Measurements from ENCODE around the gene SLC6A3. TPM values are rescaled to one million over a fixed set of nuclear protein-coding genes. Genes with fewer than 3 reads are reported as not detected.
"Not testable (repeated sequence)": the region's sequence is repeated elsewhere in the genome, so short reads cannot be mapped to it uniquely, and the experiment has no call there.

The SLC6A3 gene
- total and polyA plus RNA-seq, 9 of the 15 experiments (the other 6 are each of a cell fraction or from before 2014, with no cell fraction given): not detected

DNA sequence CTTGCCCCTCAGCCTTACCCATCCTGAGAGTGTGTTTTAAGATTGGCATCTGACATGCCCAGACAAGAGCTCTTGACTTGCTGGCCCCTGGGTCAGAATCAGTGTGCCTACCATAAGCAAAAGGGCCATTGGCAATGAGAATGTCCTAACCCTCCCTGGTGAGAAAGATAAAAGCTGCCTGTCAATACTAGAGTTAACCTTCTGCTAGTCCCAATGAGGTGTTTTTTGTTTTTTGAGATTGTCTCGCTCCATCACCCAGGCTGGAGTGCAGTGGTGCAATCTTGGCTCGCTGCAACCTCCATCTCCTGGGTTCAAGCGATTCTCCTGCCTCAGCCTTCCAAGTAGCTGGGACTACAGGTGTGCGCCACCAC is 73.3 kb downstream of the SLC6A3 start:
- H3K36me3 ChIP-seq (ENCODE audit: control insufficient read depth, insufficient read depth, low read length); ATAC-seq; H3K9me3 ChIP-seq (replicated peaks; ENCODE audit: control insufficient read depth, insufficient read depth, low read depth, low read length); H3K27ac ChIP-seq (ENCODE audit: extremely low read depth, low read depth, low read length); BruUV-seq (replicated peaks); H3K4me2 ChIP-seq (ENCODE audit: insufficient read depth, low read length); H2AFZ ChIP-seq (ENCODE audit: low read depth, low read length); CTCF ChIA-PET (ENCODE audit: low intra/inter-chr PET ratio); DNase-seq (ENCODE audit: extremely low read depth in 1 of 4, low spot score in 3 of 4); H3K79me2 ChIP-seq (ENCODE audit: control insufficient read depth, insufficient read depth, low read length); H3K4me1 ChIP-seq (replicated peaks in 1 of 2; ENCODE audit: control insufficient read depth in 2 of 2, insufficient read depth in 2 of 2, low read length in 2 of 2); H3K4me3 ChIP-seq; in situ Hi-C loops (cut with MboI); FAIRE-seq; H4K20me1 ChIP-seq (replicated peaks; ENCODE audit: control insufficient read depth, insufficient read depth, low read length); H3K9ac ChIP-seq (ENCODE audit: insufficient read depth in 1 of 2, low read depth in 2 of 2, low read length in 2 of 2); H3K9me1 ChIP-seq (ENCODE audit: control insufficient read depth, insufficient read depth, low read length); intact Hi-C loops (cut with micrococcal nuclease): not testable (repeated sequence)
- POLR2A ChIA-PET: interaction anchor here (0.5 to 1.3 kb wide), 2 partner anchors 10 to 328 kb away, joined by 3 to 4 read pairs; no protein-coding TSS in a partner anchor
- peaks cover 64 to 73% of the 10 kb centered on the region in 2 experiments for H3K27me3 ChIP-seq (ENCODE audit: control insufficient read depth in 2 of 2, insufficient read depth in 2 of 2, low read length in 2 of 2)
- WGBS (ENCODE audit: insufficient coverage, low coverage, missing lambda C conversion rate): 0% methylated on average over 4 of the region's 4 CpGs

- POLR2A ChIA-PET: interaction anchor here (0.5 to 2.0 kb wide), 5 partner anchors 8 to 364 kb away, joined by 3 to 5 read pairs (median 3); no protein-coding TSS in a partner anchor
- TF ChIP-seq HNRNPLL (IDR thresholded peaks at IDR 0.05; ENCODE audit: low read depth, low read length, poor library complexity, severe bottlenecking): no peak
- TF ChIP-seq XRCC5 (IDR thresholded peaks at IDR 0.05; ENCODE audit: low read depth, low read length): no peak
- TF ChIP-seq OTX1 (CRISPR knock-in tag; IDR thresholded peaks at IDR 0.05): no peak
- no peak for TF ChIP-seq EWSR1 (IDR thresholded peaks at IDR 0.05; ENCODE audit: borderline replicate concordance, low read depth, partially characterized antibody)
- WGBS (ENCODE audit: insufficient coverage, low coverage, missing lambda C conversion rate): 0% methylated on average over 13 of the region's 13 CpGs
- no peak overlapping the region for H2AFZ ChIP-seq (ENCODE audit: low read depth, low read length)
- H3K9ac ChIP-seq (ENCODE audit: insufficient read depth in 1 of 2, low read depth in 2 of 2, low read length in 2 of 2): no peak overlapping the region
- H3K79me2 ChIP-seq (ENCODE audit: control insufficient read depth, insufficient read depth, low read length): no peaks in the 10 kb centered on the region
- CTCF ChIA-PET (ENCODE audit: low intra/inter-chr PET ratio): no interaction called here
- no peaks in the 10 kb centered on the region for H3K36me3 ChIP-seq (ENCODE audit: control insufficient read depth, insufficient read depth, low read length)
- DNase-seq (ENCODE audit: extremely low read depth in 1 of 4, low spot score in 3 of 4) (no peak), FAIRE-seq (no peak), ATAC-seq (no peak)
- H3K4me2 ChIP-seq (ENCODE audit: insufficient read depth, low read length): no peak overlapping the region
- H4K20me1 ChIP-seq (replicated peaks; ENCODE audit: control insufficient read depth, insufficient read depth, low read length): peaks cover 3% of the 10 kb centered on the region; the same call in 1 of the 2 replicates
- peaks cover 0 to 2% of the 10 kb centered on the region in 2 experiments; a peak in 1 of 5 replicates for H3K4me1 ChIP-seq (replicated peaks in 1 of 2; ENCODE audit: control insufficient read depth in 2 of 2, insufficient read depth in 2 of 2, low read length in 2 of 2)
- intact Hi-C loops (cut with micrococcal nuclease) (no loop called here), in situ Hi-C loops (cut with MboI) (no loop called here)
- no peaks in the 10 kb centered on the region for H3K9me1 ChIP-seq (ENCODE audit: control insufficient read depth, insufficient read depth, low read length)
- peaks cover 67 to 72% of the 10 kb centered on the region in 2 experiments for H3K27me3 ChIP-seq (ENCODE audit: control insufficient read depth in 2 of 2, insufficient read depth in 2 of 2, low read length in 2 of 2)
- no peak overlapping the region for H3K27ac ChIP-seq (ENCODE audit: extremely low read depth, low read depth, low read length)
- BruUV-seq (replicated peaks): no TSS peak
- H3K9me3 ChIP-seq (replicated peaks; ENCODE audit: control insufficient read depth, insufficient read depth, low read depth, low read length): no peaks in the 10 kb centered on the region
- H3K4me3 ChIP-seq: no peak overlapping the region
Measured at GRCh38 chr5:1371218-1371971, 73.8 kb downstream of the SLC6A3 start.
